GM12878 (cell line): ENCODE measurements around the gene TIMM22. TPM values are rescaled to one million over a fixed set of nuclear protein-coding genes. Genes with fewer than 3 reads are reported as not detected.

Experiments used
- ATAC-seq: fragments of 200-7000 bp; cut with Tn5 transposase; 3 replicates; pipeline ENCODE4 v1.9.1; 2020; ENCODE audit warnings: mild to moderate bottlenecking, moderate library complexity
- BruUV-seq: library from RNA; stranded (reverse); fragments of 400-500 nt; replicated peaks from 2 replicates; lab custom pipeline; 2021; lab: Mats Ljungman, UMichigan
- CTCF ChIA-PET: fragments of 300-600 bp; sonication (Branson Sonifier 250); formaldehyde crosslinking; extraction: SDS; loops from one replicate; lab custom pipeline; 2021; ENCODE audit warnings: inconsistent platforms; lab: Yijun Ruan, JAX
- POLR2A ChIA-PET: fragments of 350-600 bp; formaldehyde crosslinking; extraction: SDS; loops from one replicate; lab custom pipeline; 2021; ENCODE audit warnings: inconsistent platforms; lab: Charles Lee
- RAD21 ChIA-PET: fragments of 300-600 bp; sonication (Branson Sonifier 250); formaldehyde crosslinking; loops from one replicate; lab custom pipeline; 2023; ENCODE audit warnings: antibody characterized with exemption; ENCODE audit not compliant: unreplicated experiment; lab: Charles Lee
- SMC1A ChIA-PET: fragments of 300-600 bp; sonication (Branson Sonifier 250); formaldehyde crosslinking; loops from one replicate; lab custom pipeline; 2023; ENCODE audit not compliant: unreplicated experiment, uncharacterized antibody; lab: Charles Lee
- DNase-seq: peaks from one replicate; pipeline ENCODE4 v3.0.0-alpha.2; 2011; ENCODE audit warnings: low read depth, low spot score
- FAIRE-seq: peaks from 3 replicates; lab custom pipeline; 2011; peaks lifted over from hg19 to GRCh38; lab: Jason Lieb, UNC
- H2AFZ ChIP-seq: 2 replicates; pipeline ENCODE4 v1.6.0; 2011; ENCODE audit warnings: low read depth, low read length, control low read depth; ENCODE audit not compliant: control insufficient read depth
- H3K27ac ChIP-seq: 2 replicates; pipeline ENCODE4 v1.5.1; 2011; ENCODE audit warnings: control low read depth; ENCODE audit not compliant: control insufficient read depth, insufficient read depth
- H3K27me3 ChIP-seq, 2 experiments: replicated peaks in 1 of 2; 2 replicates each; pipeline versions ENCODE4 v1.6.0 to v1.6.1; 2011; ENCODE audit warnings: low read length in 1 of 2; ENCODE audit not compliant: control insufficient read depth in 2 of 2, insufficient read depth in 2 of 2
- H3K36me3 ChIP-seq, 2 experiments: 2 replicates each; pipeline ENCODE4 v1.5.1; 2011; ENCODE audit warnings: low read length in 1 of 2; ENCODE audit not compliant: control insufficient read depth in 2 of 2, insufficient read depth in 2 of 2
- H3K4me1 ChIP-seq: 2 replicates; pipeline ENCODE4 v1.6.1; 2011; ENCODE audit warnings: mild to moderate bottlenecking, low read length, moderate library complexity, mixed read lengths; ENCODE audit not compliant: control insufficient read depth, insufficient read depth
- H3K4me2 ChIP-seq: 2 replicates; pipeline ENCODE4 v1.6.0; 2011; ENCODE audit warnings: control low read depth; ENCODE audit not compliant: control insufficient read depth, insufficient read depth
- H3K4me3 ChIP-seq: fragments of 200-600 bp; sonication (generic); 2 replicates; pipeline ENCODE4 v1.5.1; 2016
- H3K79me2 ChIP-seq: 2 replicates; pipeline ENCODE4 v1.6.0; 2011; ENCODE audit warnings: low read length; ENCODE audit not compliant: control insufficient read depth, insufficient read depth
- H3K9ac ChIP-seq: 2 replicates; pipeline ENCODE4 v1.8.0; 2011; ENCODE audit warnings: low read length, control low read depth, mixed read lengths; ENCODE audit not compliant: control insufficient read depth, insufficient read depth
- H3K9me3 ChIP-seq: replicated peaks from 3 replicates; pipeline ENCODE4 v1.5.1; 2011; ENCODE audit warnings: mild to moderate bottlenecking, low read length; ENCODE audit not compliant: control insufficient read depth, insufficient read depth
- H4K20me1 ChIP-seq: 2 replicates; pipeline ENCODE4 v1.6.0; 2011; ENCODE audit not compliant: control insufficient read depth, insufficient read depth
- CREB1 ChIP-seq: IDR thresholded peaks from 2 replicates; pipeline ENCODE4 v1.6.1; 2012; ENCODE audit warnings: low read depth, mild to moderate bottlenecking, inconsistent platforms
- CREM ChIP-seq: IDR thresholded peaks from 2 replicates; pipeline ENCODE4 v1.6.1; 2014; ENCODE audit warnings: antibody characterized with exemption, low read depth
- E2F4 ChIP-seq: IDR thresholded peaks from 2 replicates; pipeline ENCODE4 v1.6.1; 2012; ENCODE audit warnings: low read depth, low read length, improper control_type of control experiment
- FOXK2 ChIP-seq: fragments of 450-650 bp; IDR thresholded peaks from 2 replicates; pipeline ENCODE4 v1.6.1; 2017; ENCODE audit warnings: mild to moderate bottlenecking, moderate library complexity
- GATAD2B ChIP-seq: fragments of 450-650 bp; conservative IDR thresholded peaks from 2 replicates; pipeline ENCODE4 v1.6.1; 2017; ENCODE audit warnings: low read depth, mild to moderate bottlenecking, moderate library complexity
- HDAC2 ChIP-seq: fragments of 200-600 bp; sonication (generic); IDR thresholded peaks from 2 replicates; pipeline ENCODE4 v1.6.1; 2017
- MEF2A ChIP-seq: IDR thresholded peaks from 2 replicates; pipeline ENCODE4 v1.6.1; 2011; ENCODE audit warnings: low read depth, mild to moderate bottlenecking, low read length, moderate library complexity; ENCODE audit not compliant: insufficient read depth
- NRF1 ChIP-seq: conservative IDR thresholded peaks from 2 replicates; pipeline ENCODE4 v1.6.1; 2011; ENCODE audit warnings: mild to moderate bottlenecking, low read depth, low read length, improper control_type of control experiment
- RB1 ChIP-seq: fragments of 450-650 bp; formaldehyde crosslinking; IDR thresholded peaks from 2 replicates; pipeline ENCODE4 v1.6.1; 2017; ENCODE audit warnings: mild to moderate bottlenecking, borderline replicate concordance
- SKIL ChIP-seq: fragments of 450-650 bp; IDR thresholded peaks from 2 replicates; pipeline ENCODE4 v1.6.1; 2017; ENCODE audit warnings: mild to moderate bottlenecking, low read depth, inconsistent platforms; ENCODE audit not compliant: poor library complexity, severe bottlenecking
- SREBF2 ChIP-seq: IDR thresholded peaks from 2 replicates; pipeline ENCODE4 v1.6.1; 2012; ENCODE audit warnings: mild to moderate bottlenecking, low read length
- SUPT20H ChIP-seq: IDR thresholded peaks from 2 replicates; pipeline ENCODE4 v1.6.1; 2011; ENCODE audit warnings: low read depth, mild to moderate bottlenecking, low read length, moderate library complexity, borderline replicate concordance; ENCODE audit not compliant: control insufficient read depth
- TAF1 ChIP-seq: IDR thresholded peaks from 2 replicates; pipeline ENCODE4 v1.6.1; 2011; ENCODE audit warnings: mild to moderate bottlenecking, low read depth, low read length, borderline replicate concordance
- TCF3 ChIP-seq: IDR thresholded peaks from 2 replicates; pipeline ENCODE4 v1.6.1; 2012; ENCODE audit warnings: low read depth, mild to moderate bottlenecking, low read length, borderline replicate concordance; ENCODE audit not compliant: insufficient read depth
- TCF7 ChIP-seq: IDR thresholded peaks from 2 replicates; pipeline ENCODE4 v1.6.1; 2014; ENCODE audit warnings: antibody characterized with exemption, borderline replicate concordance
- ZBTB4 ChIP-seq: fragments of 450-650 bp; formaldehyde crosslinking; IDR thresholded peaks from 2 replicates; pipeline ENCODE4 v1.4.0; 2022; ENCODE audit warnings: mild to moderate bottlenecking, moderate library complexity
- ZSCAN29 ChIP-seq: fragments of 450-650 bp; IDR thresholded peaks from 2 replicates; pipeline ENCODE4 v1.6.1; 2017; ENCODE audit warnings: mild to moderate bottlenecking, moderate library complexity
- WGBS: methylation state at CpG from one replicate; pipeline ENCODE4 v1.1.6; 2016; ENCODE audit warnings: low lambda C conversion rate; ENCODE audit not compliant: insufficient replicate concordance, insufficient coverage; ENCODE audit errors: missing lambda C conversion rate; 5-methylcytosine and 5-hydroxymethylcytosine counted together
- in situ Hi-C: fragments of 300-500 bp; cut with MboI; formaldehyde crosslinking; loops from 9 replicates; pipeline ENCODE4 v1.14.3; 2018; ENCODE audit warnings: mixed read lengths
- intact Hi-C: fragments of 100-400 bp; cut with micrococcal nuclease; formaldehyde crosslinking; loops from one replicate; pipeline ENCODE4 v1.14.2; 2022; ENCODE audit not compliant: unreplicated experiment
- polyA plus RNA-seq, 11 experiments: library from polyadenylated mRNA; depleted of rRNA in 4 of 11; unstranded in 6 of 11; stranded (reverse) in 5 of 11; fragments of >200 nt; fragmentation: Nextera tagmentation in 4 of 11; fragmentation: Illumina TruSeq in 1 of 11; extraction: Ambion mirVana in 4 of 11; extraction: Trizol in 1 of 11; gene quantifications; 1 replicate in 1 of 11; 2 replicates in 10 of 11; pipeline versions ENCODE4 v1.2.1 to v1.2.3, GENCODE V29; 2011 to 2016; ENCODE audit warnings: inconsistent platforms in 2 of 11, missing spikeins in 2 of 11, low read depth in 1 of 11
- total RNA-seq, 4 experiments: library from RNA; depleted of rRNA in 3 of 4; stranded (reverse); fragments of >200 nt in 3 of 4; fragmentation: Illumina TruSeq in 1 of 4; extraction: Trizol in 1 of 4; gene quantifications; 2 replicates each; pipeline versions ENCODE4 v1.2.1 to v1.2.3, GENCODE V29; 2013 to 2021

Gene TIMM22
- total and polyA plus RNA-seq, 10 of the 15 experiments (the other 5 are each of a cell fraction or from before 2014, with no cell fraction given): 4.4 to 25.0 (median 10.6) TPM

GRCh38 chr17:1034652-1035210, 37.8 kb downstream of the TIMM22 start:
- Histone ChIP-seq H3K27ac (no peak overlapping the region), H3K36me3 (peaks cover 10 to 12% of the 10 kb centered on the region in 2 experiments; a peak in 3 of 4 replicates), H3K79me2 (no peaks in the 10 kb centered on the region), H3K4me2 (no peak overlapping the region), H3K9ac (no peak overlapping the region), H3K9me3 (no peaks in the 10 kb centered on the region), H2AFZ (no peak overlapping the region), H3K27me3 (no peaks in the 10 kb centered on the region)
- in situ Hi-C loops: no loop called here
- CTCF ChIA-PET: no interaction called here
- ATAC-seq (no peak), FAIRE-seq (no peak)
- WGBS: 93% methylated on average over 20 of the region's 20 CpGs
- POLR2A ChIA-PET: no interaction called here
- BruUV-seq: no TSS peak
- RAD21 ChIA-PET: no interaction called here
- TF ChIP-seq ZSCAN29: no peak
- TF ChIP-seq ZBTB4 (CRISPR knock-in tag): no peak
- no peak for TF ChIP-seq E2F4
- no peak for TF ChIP-seq RB1
- no peak for TF ChIP-seq FOXK2
- TF ChIP-seq SKIL: no peak
- TF ChIP-seq TAF1: no peak
- TF ChIP-seq GATAD2B: no peak
- no peak for TF ChIP-seq SREBF2
- no peak for TF ChIP-seq SUPT20H
- TF ChIP-seq NRF1: no peak
- no peak for TF ChIP-seq CREB1
- TF ChIP-seq TCF7: no peak
- no peak for TF ChIP-seq MEF2A
- TF ChIP-seq HDAC2: no peak
- TF ChIP-seq TCF3: no peak
- no peak for TF ChIP-seq CREM
- TF ChIP-seq, all 136 proteins: peak for 0
- Histone ChIP-seq H3K4me3 (no peak overlapping the region), H4K20me1 (no peaks in the 10 kb centered on the region), H3K4me1 (no peaks in the 10 kb centered on the region)
- intact Hi-C loops: no loop called here
- SMC1A ChIA-PET: no interaction called here
- no peak for DNase-seq
